ENCODE measurements around the gene SDK2.
"Not testable (repeated sequence)": the region's sequence is repeated elsewhere in the genome, so short reads cannot be mapped to it uniquely, and the experiment has no call there.

SDK2 gene

GRCh38 chr17:73334771-73335513, 309.3 kb downstream of the SDK2 start:
- DNase-seq: no peak

DNA sequence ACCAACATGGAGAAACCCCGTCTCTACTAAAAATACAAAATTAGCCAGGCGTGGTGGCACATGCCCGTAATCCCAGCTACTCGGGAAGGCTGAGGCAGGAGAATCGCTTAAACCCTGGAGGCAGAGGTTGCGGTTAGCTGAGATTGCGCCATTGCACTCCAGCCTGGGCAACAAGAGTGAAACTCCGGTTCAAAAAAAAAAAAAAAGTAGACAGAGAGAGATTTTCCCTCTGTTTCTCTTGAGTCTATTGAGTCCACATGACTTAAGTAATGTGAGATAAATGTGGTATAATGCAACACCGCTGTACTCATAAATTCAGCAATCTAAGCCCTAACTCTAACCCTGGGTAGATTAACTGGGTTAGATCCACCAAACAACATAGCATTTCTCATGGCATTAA, 310.8 kb downstream of the SDK2 start:
- DNase-seq: not testable (repeated sequence)

GRCh38 chr17:73331060-73331459, 313.2 kb downstream of the SDK2 start:
- no peak for DNase-seq

DNA sequence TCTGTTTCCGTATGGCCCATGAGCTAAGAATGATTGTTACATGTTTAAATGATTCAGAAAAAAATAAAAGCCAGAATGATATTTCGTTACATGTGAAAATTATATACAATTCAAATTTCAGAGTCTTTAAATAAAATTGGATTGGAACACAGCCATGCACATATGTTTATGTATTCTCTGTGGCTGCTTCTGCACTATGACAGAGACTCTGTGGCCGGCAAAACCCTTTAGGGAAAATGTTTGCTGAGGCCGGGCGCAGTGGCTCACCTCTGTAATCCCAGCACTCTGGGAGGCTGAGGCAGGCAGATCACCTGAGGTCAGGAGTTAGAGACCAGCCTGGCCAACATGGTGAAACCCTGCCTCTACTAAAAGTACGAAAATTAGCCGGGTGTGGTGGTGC, 316.6 kb downstream of the SDK2 start:
- no peak for DNase-seq

GRCh38 chr17:73325527-73325842, 318.8 kb downstream of the SDK2 start:
- DNase-seq: no peak

- DNase-seq: no peak
Observed at GRCh38 chr17:73324711-73325526, 319.3 kb downstream of the SDK2 start.

GRCh38 chr17:73324160-73324475, 320.1 kb downstream of the SDK2 start:
- DNase-seq: no peak

GRCh38 chr17:73323409-73324159, 320.7 kb downstream of the SDK2 start:
- no peak for DNase-seq

GRCh38 chr17:73320601-73321264, 323.5 kb downstream of the SDK2 start:
- no peak for DNase-seq

- no peak for DNase-seq
Observed at GRCh38 chr17:73319766-73320165, 324.5 kb downstream of the SDK2 start.

DNA sequence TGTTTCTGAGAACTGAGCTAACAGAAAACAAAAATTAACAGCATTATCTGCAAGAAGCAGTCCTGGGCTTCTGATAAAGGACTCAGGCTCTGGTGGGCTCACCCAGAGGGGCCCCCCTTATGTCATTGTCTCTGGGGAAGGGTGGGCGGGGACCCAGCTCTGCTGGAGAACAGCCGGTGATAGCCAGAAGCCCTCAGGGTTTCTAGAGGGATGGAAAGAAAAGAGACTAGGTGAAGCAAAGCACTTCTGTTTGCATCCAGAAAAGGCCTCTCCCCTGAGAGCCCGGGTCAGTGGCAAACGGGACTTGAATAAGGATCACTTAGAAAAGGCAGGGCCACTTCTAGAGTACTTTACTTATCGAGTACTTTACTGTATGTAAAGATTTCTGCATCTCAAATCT, 325.4 kb downstream of the SDK2 start:
- no peak for DNase-seq

- no peak for DNase-seq
Observed at GRCh38 chr17:73318427-73318813, 325.8 kb downstream of the SDK2 start.

DNA sequence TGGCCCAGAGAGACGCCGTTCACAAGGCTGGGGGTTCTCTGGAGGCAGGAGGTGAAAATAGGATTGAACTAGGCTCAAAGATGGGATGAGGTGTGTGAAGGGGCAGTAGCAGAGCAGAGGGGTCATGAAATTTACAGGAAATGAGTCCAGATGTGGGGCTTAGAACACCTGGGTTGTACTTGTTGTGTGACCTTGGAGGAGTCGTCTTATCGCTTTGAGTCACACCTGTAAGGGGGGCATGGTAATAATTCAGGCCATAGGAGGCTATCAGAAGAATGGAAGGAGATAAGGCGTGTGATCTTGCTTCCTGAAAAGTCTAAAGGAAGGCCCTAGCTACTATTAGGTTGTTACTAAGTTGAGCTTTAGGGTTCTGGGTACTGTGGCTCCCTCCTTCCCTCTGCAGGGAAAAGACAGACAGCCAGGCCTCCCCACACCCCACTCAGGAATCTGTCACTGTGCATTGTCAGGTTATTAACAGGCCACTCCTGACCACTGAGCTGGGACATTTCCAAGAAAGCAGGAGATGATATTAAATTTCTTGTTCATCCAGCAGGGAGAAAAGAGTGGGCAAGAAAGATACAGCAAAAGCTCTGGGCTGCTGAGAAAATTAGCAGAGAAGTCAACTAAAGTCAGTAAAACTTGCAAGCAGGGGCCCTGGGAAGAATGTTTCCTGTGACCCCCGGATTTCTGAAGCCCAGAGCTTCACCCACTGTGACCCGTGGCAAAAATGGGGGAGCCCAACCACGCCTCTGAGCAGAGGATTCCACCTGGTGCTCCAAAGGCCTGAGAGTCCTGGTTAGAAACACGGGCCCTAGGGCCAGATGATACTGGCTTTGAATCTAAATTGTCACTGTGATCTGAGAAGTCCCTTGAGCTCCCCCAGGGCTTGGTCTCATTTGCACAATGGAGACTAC, 326.5 kb downstream of the SDK2 start:
- no peak for DNase-seq

DNA sequence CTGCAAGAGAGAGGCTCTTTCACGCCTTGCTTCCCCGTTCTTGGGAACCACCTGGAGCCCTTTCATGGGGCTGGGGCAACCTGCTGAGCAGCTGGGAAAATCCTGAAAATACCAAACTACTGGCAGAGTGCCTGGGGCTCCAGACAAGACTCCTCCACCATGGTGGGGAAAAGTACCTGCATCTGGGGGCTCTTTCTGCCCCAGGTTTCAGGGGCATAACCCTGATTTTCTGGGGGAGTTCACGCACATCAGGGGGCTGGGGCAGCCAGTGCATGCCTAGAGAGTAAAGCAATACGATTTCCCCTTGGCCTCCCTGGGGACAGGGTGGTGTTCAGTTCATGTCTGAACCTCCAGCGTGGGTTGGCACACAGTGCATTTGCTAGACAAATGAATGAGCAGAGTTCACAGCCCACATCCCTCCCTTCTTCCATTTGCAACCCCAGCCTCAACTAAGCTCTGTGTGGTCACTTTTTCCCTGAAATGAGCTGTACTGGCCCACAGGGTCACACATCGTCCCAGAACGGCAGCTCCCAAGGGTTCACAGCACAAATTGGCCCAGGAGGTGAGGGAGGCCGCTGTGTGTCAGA, 327.2 kb downstream of the SDK2 start:
- DNase-seq: no peak

DNA sequence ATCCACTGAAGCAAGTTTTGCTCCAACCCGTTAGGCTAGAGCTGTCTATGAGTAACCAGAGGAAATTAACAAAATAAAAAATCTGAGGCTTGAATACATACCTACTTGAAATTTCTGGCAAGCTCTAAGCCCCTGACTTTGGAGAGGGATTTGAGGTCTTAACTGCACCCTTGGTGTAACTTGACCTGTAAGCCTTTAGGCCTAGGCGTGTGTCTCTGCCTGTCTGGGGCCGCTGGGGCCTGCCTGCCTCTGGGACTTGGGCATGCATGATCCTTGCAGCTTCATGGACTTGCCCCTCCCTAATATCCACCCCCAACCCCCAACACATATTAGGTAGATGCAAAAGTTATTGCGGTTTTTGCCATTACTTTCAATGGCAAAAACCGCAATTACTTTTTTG, 328.8 kb downstream of the SDK2 start:
- DNase-seq: no peak

GRCh38 chr17:73313526-73314127, 330.6 kb downstream of the SDK2 start:
- no peak for DNase-seq

DNA sequence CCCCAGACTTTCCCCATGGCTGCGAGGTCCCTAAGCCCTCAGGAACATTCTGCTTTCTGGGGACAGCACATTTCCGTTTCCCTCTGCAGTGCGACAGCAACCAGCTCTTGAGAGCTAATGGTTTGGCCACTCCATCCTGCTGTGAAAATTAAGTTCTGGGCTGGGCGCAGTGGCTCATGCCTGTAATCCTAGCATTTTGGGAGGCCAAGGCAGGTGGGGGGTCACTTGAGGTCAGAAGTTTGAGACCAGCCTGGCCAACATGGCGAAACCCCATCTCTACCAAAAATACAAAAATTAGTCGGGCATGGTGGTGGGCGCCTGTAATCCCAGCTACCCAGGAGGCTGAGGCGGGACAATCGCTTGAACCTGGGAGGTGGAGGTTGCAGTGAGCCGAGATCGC, 331.4 kb downstream of the SDK2 start:
- DNase-seq: not testable (repeated sequence)

DNA sequence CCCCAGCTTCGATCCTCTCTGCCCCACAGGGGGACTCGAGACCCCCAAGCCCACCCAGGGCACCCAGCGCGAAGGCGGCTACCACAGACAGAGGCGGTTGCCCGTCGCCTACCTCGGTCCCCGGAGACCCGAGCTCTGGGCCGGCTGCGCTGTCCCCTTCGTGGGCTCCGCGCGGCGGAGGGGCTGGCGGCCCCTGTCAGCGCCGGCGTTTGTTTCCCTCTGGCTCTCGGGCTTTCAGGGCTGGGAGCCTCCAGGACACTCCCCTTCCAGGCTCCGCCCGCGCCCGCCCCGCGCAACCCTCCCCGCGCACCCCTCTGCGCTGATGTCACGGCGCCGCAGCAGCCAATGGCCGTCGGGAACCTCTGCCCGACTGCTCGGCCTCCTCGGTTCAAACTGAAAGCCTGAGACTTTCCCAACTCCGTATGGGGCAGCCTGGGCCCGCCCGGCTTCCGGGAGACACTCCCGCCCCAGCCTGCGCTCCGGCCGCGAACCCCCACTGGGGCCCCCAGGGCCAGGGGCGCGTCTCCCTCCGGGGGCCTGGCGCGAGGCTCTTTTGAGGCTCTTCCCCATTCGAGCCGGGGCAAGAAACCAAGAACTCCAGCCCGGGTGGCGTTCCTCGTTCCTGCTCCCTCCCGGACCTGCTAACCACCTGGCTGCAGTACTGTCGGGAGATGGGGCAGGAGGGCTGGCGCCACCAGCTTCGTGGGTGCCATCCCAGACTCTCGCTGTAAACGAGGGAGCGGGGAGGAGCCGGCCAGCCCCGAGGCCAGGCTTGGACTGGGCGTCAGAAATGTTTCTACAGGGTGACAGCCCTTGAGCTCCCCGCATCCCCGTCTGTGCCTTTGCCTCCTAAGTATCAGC, 332.2 kb downstream of the SDK2 start, which contains the start of gene CDC42EP4:
Gene CDC42EP4 (minus strand): TSS at position 221 of the 861 bp plus-strand sequence. CDS start 25,501 bp downstream, outside the sequence.
- peak; percentile 68 for DNase-seq

- no peak for DNase-seq
Observed at GRCh38 chr17:73311428-73311780, 332.8 kb downstream of the SDK2 start.
